Vagina (tissue), 2 donors: ENCODE data around the gene FRMD4A. TPM values are rescaled to one million over a fixed set of nuclear protein-coding genes. Genes with fewer than 3 reads are reported as not detected.
A peak's percentile ranks its signal among the peaks of the same experiment; 100 is the strongest.

Source experiments
- DNase-seq, 2 donors: peaks; one replicate each; pipeline ENCODE4 v3.0.0-alpha.2; 2017; ENCODE audit errors: extremely low spot score in 2 of 2
- H3K27ac ChIP-seq: fragments of 200-600 bp; sonication (generic); one replicate; pipeline ENCODE4 v1.5.1; 2019
- H3K27me3 ChIP-seq: fragments of 200-600 bp; sonication (generic); one replicate; pipeline ENCODE4 v1.5.1; 2019
- H3K36me3 ChIP-seq, 2 donors: fragments of 200-600 bp; sonication (generic); one replicate each; pipeline ENCODE4 v1.5.1; 2017 to 2019
- H3K4me1 ChIP-seq: fragments of 200-600 bp; sonication (generic); one replicate; pipeline ENCODE4 v1.5.1; 2019
- H3K4me3 ChIP-seq, 2 donors: fragments of 200-600 bp; sonication (generic); 1 replicate in 1 of 2; 2 replicates in 1 of 2; pipeline ENCODE4 v1.5.1; 2016 to 2019
- H3K9me3 ChIP-seq: fragments of 200-600 bp; sonication (generic); one replicate; pipeline ENCODE4 v1.5.1; 2019
- CTCF ChIP-seq, 3 experiments: fragments of 450-650 bp in 2 of 3; fragments of 200-600 bp in 1 of 3; sonication (generic) in 1 of 3; IDR thresholded peaks; one replicate each; pipeline ENCODE4 v1.5.1; 2017 to 2019; ENCODE audit warnings: antibody characterized with exemption in 3 of 3, mild to moderate bottlenecking in 2 of 3, moderate library complexity in 2 of 3
- POLR2A ChIP-seq, 2 donors: fragments of 450-650 bp; IDR thresholded peaks; one replicate each; pipeline ENCODE4 v1.6.1; 2017; ENCODE audit warnings: antibody characterized with exemption in 2 of 2, mild to moderate bottlenecking in 2 of 2, moderate library complexity in 2 of 2
- POLR2AphosphoS5 ChIP-seq, 2 donors: sonication (generic); formaldehyde crosslinking; IDR thresholded peaks; one replicate each; pipeline ENCODE4 v1.9.0; 2017; ENCODE audit warnings: antibody characterized with exemption in 2 of 2, mild to moderate bottlenecking in 2 of 2, low read depth in 1 of 2; ENCODE audit not compliant: insufficient read depth in 1 of 2
- intact Hi-C: fragments of 100-400 bp; cut with DNase I; formaldehyde crosslinking; loops from one replicate; pipeline ENCODE4 v1.15.1; 2023
- total RNA-seq: library from RNA; depleted of rRNA; stranded (reverse); fragments of >200 nt; gene quantifications from one replicate; pipeline ENCODE4 v1.2.3, GENCODE V29; 2016

FRMD4A gene
- total RNA-seq, 1 donor from 2014 or later, result 24.8 TPM

- no peak for DNase-seq
- Histone ChIP-seq H3K36me3 (no peaks in the 10 kb centered on the region), H3K4me1 (peaks cover 32% of the 10 kb centered on the region), H3K27me3 (no peaks in the 10 kb centered on the region), H3K27ac (peak overlapping the region; percentile 40), H3K9me3 (no peaks in the 10 kb centered on the region), H3K4me3 (no peak overlapping the region)
- intact Hi-C loops, result no loop called here
- TF ChIP-seq POLR2AphosphoS5 (IDR thresholded peaks at IDR 0.05; ENCODE audit: insufficient read depth in 1 of 2, low read depth in 1 of 2), result no peak
- no peak for TF ChIP-seq CTCF (IDR thresholded peaks at IDR 0.05)
- no peak for TF ChIP-seq POLR2A (IDR thresholded peaks at IDR 0.05)
Measured at GRCh38 chr10:13991353-13991752, 339.4 kb downstream of the FRMD4A start.

- H3K4me1 ChIP-seq, result peaks cover 32% of the 10 kb centered on the region
Measured at GRCh38 chr10:13990946-13991345, 339.8 kb downstream of the FRMD4A start.

GRCh38 chr10:13990392-13990805 is 340.3 kb downstream of the FRMD4A start:
- Histone ChIP-seq H3K36me3 (no peaks in the 10 kb centered on the region), H3K4me3 (peak overlapping the region in 1 of 2 donors; percentile 29), H3K9me3 (no peaks in the 10 kb centered on the region), H3K27ac (peak overlapping the region; percentile 9), H3K4me1 (peaks cover 32% of the 10 kb centered on the region), H3K27me3 (no peaks in the 10 kb centered on the region)
- intact Hi-C loops, result no loop called here
- no peak for DNase-seq
- no peak for TF ChIP-seq CTCF (IDR thresholded peaks at IDR 0.05)
- no peak for TF ChIP-seq POLR2A (IDR thresholded peaks at IDR 0.05)
- TF ChIP-seq POLR2AphosphoS5 (IDR thresholded peaks at IDR 0.05; ENCODE audit: insufficient read depth in 1 of 2, low read depth in 1 of 2), result peak in 1 of 2 donors; percentile 39

More at GRCh38 chr10:13990946-13991345, 339.8 kb downstream of the FRMD4A start:
- no peak for DNase-seq
- peak overlapping the region; percentile 40 for H3K27ac ChIP-seq
- H3K36me3 ChIP-seq, result no peaks in the 10 kb centered on the region
- H3K9me3 ChIP-seq, result no peaks in the 10 kb centered on the region
- TF ChIP-seq POLR2AphosphoS5 (IDR thresholded peaks at IDR 0.05; ENCODE audit: insufficient read depth in 1 of 2, low read depth in 1 of 2) (no peak), CTCF (IDR thresholded peaks at IDR 0.05) (no peak), POLR2A (IDR thresholded peaks at IDR 0.05) (no peak)
- H3K4me3 ChIP-seq, result peak overlapping the region in 1 of 2 donors; percentile 29
- H3K27me3 ChIP-seq, result no peaks in the 10 kb centered on the region
- intact Hi-C loops, result no loop called here

- Histone ChIP-seq H3K36me3 (no peaks in the 10 kb centered on the region), H3K27ac (peak overlapping the region; percentile 11), H3K9me3 (no peaks in the 10 kb centered on the region), H3K27me3 (no peaks in the 10 kb centered on the region), H3K4me3 (no peak overlapping the region), H3K4me1 (peaks cover 32% of the 10 kb centered on the region)
- no peak for TF ChIP-seq CTCF (IDR thresholded peaks at IDR 0.05)
- TF ChIP-seq POLR2A (IDR thresholded peaks at IDR 0.05), result no peak
- no peak for TF ChIP-seq POLR2AphosphoS5 (IDR thresholded peaks at IDR 0.05; ENCODE audit: insufficient read depth in 1 of 2, low read depth in 1 of 2)
- intact Hi-C loops, result no loop called here
- no peak for DNase-seq
Measured at GRCh38 chr10:13989616-13990015, 341.1 kb downstream of the FRMD4A start.

- no peak for DNase-seq
- TF ChIP-seq POLR2A (IDR thresholded peaks at IDR 0.05) (no peak), CTCF (IDR thresholded peaks at IDR 0.05) (no peak), POLR2AphosphoS5 (IDR thresholded peaks at IDR 0.05; ENCODE audit: insufficient read depth in 1 of 2, low read depth in 1 of 2) (no peak)
- no peaks in the 10 kb centered on the region for H3K27me3 ChIP-seq
- peak overlapping the region; percentile 10 for H3K27ac ChIP-seq
- intact Hi-C loops, result no loop called here
- peaks cover 32% of the 10 kb centered on the region for H3K4me1 ChIP-seq
- no peaks in the 10 kb centered on the region for H3K9me3 ChIP-seq
- no peak overlapping the region for H3K4me3 ChIP-seq
- H3K36me3 ChIP-seq, result no peaks in the 10 kb centered on the region
Measured at GRCh38 chr10:13987446-13987845, 343.3 kb downstream of the FRMD4A start.
